Stimulated activated CD4-positive, alpha-beta T cell treated with anti-CD3 and anti-CD28 coated beads, Interleukin-2, amount 100 ng/mL, for 24 hours (primary cell): ENCODE measurements around the gene GZF1.

ENCODE experiments used
- DNase-seq, 2 donors: peaks; one replicate each; pipeline ENCODE4 v3.0.0-alpha.2; 2020

GZF1 gene

GRCh38 chr20:23361476-23362391, at the start of gene GZF1:
TSS of gene GZF1 (plus strand) at chr20:23362182. CDS start at chr20:23364384, 2,202 bp downstream.
- DNase-seq, result peak; percentile 98

GRCh38 chr20:23313271-23313670, 48.7 kb upstream of the GZF1 start:
- DNase-seq, result no peak

GRCh38 chr20:23314699-23315098, 47.3 kb upstream of the GZF1 start:
- no peak for DNase-seq

- DNase-seq, result no peak
Observed at GRCh38 chr20:23315099-23315498, 46.9 kb upstream of the GZF1 start.

DNA sequence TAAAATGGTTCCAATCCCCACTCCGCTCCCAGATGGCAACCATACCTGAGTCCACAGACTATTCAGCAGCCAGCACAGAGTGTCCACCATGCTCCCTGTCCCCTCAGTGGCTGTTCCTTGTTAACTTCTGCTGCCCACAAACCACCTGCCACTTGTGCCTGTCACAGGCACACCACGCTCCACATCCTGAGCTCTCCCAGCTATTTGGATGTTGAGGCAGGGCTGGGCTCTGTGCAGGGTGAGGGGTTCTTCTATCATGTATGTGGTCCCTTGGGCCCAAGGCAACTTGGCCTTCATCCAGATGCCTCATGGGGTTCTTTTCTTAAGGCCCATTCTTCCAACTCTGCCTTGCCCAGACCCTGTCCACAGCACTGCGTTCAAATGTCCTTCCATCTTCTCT, 45.4 kb upstream of the GZF1 start:
- DNase-seq, result no peak

DNA sequence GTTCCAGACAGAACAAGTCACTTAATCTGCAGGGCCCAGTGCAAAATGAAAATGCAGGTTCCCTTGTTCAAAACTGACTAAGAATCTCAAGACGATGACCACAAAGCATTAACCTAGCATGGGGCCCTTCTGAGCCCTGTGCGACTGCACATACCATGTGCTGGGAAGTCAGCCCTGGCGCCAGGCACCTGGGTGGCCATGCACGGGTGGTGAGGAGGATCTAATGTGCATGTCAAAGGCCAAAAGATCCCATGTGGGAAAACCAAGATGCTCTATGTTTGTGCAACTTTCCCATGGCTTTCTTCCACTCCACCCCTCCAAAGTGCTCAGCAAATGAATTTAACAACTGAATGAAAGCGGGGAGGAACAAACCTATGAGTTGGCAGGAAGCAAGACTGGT, 44.9 kb upstream of the GZF1 start:
- no peak for DNase-seq

DNA sequence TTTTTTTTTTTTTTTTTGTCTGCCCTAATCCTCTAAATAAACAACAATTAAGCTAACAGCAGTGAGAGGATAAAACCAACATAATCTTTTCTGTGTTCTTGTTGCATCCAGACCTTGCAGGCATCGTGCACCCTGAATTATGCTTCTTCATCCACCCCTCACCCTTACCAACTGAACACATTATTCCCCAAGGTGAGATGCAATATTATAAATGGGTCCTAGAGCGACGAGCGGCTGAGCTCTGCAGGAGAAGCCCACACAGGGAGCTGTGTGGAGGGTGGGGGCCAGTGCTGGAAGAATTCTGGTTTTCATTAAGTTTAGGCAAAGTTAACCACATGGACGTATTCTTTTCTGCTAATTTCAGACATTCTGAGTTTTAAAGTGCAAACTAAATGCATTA, 43.6 kb upstream of the GZF1 start:
- DNase-seq, result no peak

DNA sequence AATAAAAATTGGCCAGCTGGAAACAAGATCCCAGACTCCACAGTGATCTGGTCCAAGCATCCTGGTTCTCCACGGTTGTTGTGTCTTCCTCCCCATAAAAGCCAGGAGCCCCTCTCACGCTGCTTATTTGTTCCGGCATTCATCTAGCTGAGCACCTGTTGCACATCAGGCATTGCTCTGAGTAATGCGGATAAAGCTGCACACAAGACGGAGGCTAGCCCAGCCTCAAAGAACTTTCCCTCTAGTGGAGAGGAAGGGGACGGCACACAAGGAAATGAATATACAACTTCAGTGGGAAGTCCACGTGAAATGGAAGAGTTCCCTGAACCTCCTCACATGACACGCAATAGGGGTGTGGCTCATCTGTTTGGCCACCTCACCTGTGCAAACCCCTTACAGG, 41.7 kb upstream of the GZF1 start:
- DNase-seq, result no peak

DNA sequence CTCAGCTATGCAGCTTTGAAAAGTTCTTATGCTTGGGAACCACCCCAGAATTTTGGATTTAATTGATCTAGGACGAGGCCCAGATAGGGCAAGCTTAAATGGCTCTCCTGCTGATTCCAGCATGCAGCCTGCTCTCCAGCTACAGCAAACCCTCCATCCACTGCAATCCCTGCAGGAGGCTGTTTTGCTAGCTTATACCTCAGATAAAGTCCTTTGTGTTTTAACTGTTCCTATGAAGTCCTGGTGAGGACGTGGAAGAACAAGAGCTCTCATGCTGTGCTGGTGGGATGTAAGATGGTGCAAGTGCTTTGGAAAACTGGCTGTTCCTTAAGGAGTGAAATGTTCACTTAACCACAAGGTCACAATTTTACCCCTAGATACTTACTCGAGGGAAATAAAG, 36.9 kb upstream of the GZF1 start:
- no peak for DNase-seq

- no peak for DNase-seq
Observed at GRCh38 chr20:23326774-23327173, 35.2 kb upstream of the GZF1 start.

GRCh38 chr20:23327617-23328333, 34.2 kb upstream of the GZF1 start:
- DNase-seq, result no peak

DNA sequence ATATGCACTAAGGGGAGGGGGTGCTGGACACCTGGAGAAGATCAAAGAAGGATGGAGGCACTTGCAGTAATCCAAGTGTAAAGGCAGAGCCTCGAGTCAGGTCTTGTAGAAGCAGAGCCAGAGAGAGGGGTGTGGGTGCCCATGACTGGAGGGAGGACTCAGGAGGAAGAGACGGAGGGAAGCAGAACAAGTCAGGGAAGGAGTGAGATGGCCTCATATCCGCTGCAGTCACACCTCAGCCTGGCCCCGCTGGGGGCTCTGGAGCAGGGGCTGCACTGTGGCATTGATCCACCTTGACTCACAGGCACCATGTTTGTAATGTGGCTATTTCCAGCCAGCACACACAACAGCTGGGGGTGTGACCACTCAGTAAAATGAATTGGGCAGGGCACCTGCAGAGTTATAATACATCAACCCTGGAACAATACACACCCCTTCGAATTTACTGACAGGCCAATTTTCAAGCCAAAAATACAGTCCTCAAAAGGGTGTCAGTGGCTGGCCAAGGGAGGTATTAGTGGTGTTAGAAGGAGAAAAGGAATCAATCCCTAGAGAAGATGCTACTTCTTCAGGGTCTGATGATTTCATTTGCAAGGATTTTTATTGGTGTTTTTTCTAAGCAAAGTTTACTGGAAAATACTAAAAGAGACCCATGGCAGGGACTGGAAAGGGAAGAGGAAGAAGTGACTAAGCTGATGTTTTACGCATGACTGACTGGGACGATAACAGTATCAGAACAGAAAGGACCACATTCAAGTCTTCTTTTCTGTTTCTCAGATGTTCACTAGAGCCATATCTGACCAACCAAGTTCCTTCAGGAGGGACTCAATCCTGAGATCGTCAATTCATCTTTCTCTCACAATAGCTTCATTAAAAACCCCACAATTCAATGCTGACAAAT, 30.3 kb upstream of the GZF1 start:
- DNase-seq, result no peak

- no peak for DNase-seq
Observed at GRCh38 chr20:23332467-23332866, 29.5 kb upstream of the GZF1 start.

GRCh38 chr20:23334111-23334510, 27.9 kb upstream of the GZF1 start:
- no peak for DNase-seq

DNA sequence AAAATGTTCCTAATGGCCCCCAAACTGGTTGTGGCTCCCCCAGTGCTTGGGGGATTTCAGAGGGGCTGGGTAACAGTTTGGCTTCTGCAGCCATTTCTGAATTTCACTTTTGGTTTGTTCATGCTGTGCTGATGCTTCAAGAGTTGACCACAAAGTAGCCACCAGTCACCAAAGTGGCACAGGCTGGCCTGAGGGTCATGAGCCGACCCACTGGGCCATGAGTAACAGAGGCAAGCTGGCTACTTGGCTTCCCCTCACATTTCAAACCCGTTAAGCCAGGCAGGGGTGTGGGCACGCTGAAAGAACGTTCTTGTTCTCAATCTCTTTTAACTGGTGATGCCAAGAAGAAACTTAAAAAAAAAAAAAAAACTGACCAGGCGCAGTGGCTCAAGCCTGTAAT, 26.5 kb upstream of the GZF1 start:
- DNase-seq, result no peak

GRCh38 chr20:23336476-23336875, 25.5 kb upstream of the GZF1 start:
- DNase-seq, result no peak

DNA sequence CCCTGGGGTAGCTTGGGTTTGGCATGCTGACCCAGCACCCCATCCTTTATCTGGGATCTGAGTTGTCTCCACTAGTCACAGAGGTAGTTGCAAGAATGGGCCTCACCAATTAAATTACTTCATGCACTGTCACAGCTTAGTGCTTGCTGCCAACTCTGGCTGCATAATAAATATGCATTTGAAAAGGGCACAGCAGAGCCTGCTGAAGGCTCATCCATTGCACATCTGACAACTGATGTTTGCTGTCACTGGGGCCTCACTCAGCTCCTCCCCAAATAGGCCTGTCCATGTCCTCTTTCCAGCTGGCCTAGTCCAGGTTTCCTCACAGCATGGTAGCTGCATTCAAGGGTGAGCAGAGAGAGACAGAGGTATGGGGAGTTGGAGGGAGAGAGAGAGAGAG, 24.7 kb upstream of the GZF1 start:
- DNase-seq, result no peak

DNA sequence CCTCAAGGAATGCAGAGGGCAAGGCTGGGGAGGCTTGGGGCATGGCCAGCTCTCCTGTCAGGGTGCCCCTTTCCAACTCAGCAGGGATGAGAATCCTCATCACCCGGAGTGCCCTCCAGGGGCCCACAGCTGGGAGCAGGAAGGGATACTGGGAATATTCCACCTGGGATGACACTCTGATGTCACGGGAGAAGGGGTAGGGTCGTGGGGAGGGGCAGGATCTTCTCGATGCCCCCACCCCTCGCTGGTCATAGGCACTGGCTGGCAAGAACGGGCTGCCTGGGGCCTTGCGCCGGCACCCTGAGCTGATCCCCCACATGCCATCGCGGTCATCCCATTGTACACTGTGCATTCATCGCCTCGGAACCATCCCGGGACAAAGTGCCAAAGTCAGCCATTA, 22.0 kb upstream of the GZF1 start:
- no peak for DNase-seq

DNA sequence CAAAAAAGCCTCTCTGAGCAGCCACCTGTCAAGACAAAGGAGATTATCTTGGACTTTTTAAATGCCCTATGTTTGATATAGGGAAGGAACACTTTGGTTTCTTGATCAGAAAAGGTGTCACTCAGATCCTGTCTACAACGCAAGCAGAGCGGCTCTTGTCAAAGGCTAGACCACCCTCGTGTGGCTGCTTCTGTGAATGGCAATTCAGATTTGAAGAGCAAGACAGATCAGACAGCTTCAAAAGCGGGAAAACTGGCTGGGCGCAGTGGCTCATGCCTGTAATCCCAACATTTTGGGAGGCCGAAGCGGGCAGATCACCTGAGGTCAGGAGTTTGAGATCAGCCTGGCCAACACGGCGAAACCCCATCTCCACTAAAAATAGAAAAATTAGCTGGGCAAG, 21.5 kb upstream of the GZF1 start:
- peak in 1 of 2 donors; percentile 28 for DNase-seq

- no peak for DNase-seq
Observed at GRCh38 chr20:23341073-23341472, 20.9 kb upstream of the GZF1 start.

GRCh38 chr20:23343590-23343989, 18.4 kb upstream of the GZF1 start:
- no peak for DNase-seq

- DNase-seq, result no peak
Observed at GRCh38 chr20:23344336-23344735, 17.6 kb upstream of the GZF1 start.

DNA sequence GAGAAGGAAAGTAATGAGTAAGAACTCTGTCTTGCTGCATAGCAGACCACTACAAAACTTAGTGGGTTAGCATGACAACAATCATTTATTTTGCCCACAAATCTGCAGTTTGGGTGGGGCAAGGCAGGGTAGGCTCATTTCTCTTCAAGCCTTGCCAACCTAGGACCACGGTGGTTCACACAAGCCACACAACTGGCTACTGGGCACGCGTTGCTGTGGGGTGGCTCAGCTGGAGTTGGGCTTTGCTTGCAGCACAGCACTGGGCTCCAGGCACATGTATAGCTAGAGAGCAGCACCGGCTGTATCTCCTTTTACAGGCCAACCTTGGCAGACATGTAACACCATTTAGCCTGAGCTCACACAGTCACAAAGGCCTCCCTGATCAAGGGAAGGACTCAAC, 16.0 kb upstream of the GZF1 start:
- no peak for DNase-seq
